ENCODE data around the gene PDIK1L. TPM values are rescaled to one million over a fixed set of nuclear protein-coding genes. Genes with fewer than 3 reads are reported as not detected.

Gene PDIK1L
- total RNA-seq, 4 donors from 2014 or later, result 5.1 to 6.4 (median 5.7) TPM

DNA sequence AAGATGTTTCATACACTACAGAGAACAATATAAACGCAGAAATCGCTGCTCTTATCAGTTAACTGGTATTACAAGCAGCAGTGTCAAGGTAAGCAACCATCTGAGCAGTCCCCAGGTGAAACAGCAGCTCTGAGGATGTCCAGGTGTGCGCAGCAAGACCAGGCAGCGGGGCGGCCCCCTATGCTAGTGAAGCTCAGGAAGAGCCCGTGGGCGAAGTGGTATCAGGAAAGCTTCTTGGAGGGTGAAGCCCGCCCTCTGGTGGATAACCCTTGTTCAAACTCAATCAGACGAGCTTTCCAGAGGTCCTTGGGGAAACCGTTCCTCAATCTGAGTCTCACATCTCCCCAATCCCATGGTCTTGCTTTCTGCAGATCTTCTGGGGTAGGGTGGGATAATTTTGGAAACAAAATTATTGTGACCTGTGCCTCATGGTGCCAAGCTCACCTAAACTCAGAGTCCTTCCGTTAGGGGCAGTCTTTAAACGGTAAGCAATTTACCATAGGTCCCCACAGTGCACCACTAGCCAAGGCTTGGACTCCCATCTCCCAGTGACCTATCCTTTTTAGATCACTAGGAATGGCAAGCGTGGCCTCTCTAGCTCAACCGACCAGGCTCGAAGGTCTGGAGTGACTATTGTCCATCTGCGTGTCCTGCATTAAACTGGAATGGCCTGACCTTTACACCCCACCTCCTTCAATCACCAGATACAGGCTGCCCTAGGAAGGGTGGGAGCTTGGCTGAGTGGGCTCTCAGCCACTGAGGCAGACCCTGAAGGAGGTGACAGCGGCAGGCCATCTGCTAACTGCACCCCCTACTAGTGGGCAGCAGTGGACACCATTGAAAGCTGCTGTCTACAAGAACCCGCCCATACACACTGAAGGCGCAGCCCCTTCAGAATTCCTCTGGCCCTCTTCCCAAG is 33.7 kb downstream of the PDIK1L start:
- no peak overlapping the region for H3K27ac ChIP-seq (replicated peaks in 1 of 4)
- intact Hi-C loops (cut with DNase I), result loop anchor here (2.0 kb wide), 2 partner anchors 40 to 108 kb away; no protein-coding TSS in a partner anchor
- H3K36me3 ChIP-seq, result no peaks in the 10 kb centered on the region
- H3K9me3 ChIP-seq, result no peaks in the 10 kb centered on the region
- H3K27me3 ChIP-seq, result peaks cover 0 to 23% (median 0%) of the 10 kb centered on the region in 4 donors
- H3K4me3 ChIP-seq, result no peak overlapping the region
- WGBS, result 23% methylated on average over 10 of the region's 19 CpGs
- DNase-seq (ENCODE audit: extremely low spot score), result peak; percentile 93
- TF ChIP-seq POLR2A (IDR thresholded peaks at IDR 0.05; ENCODE audit: low read depth) (no peak), POLR2AphosphoS5 (IDR thresholded peaks at IDR 0.05) (peak in 1 of 2 donors; percentile 8), EP300 (IDR thresholded peaks at IDR 0.05) (no peak), CTCF (IDR thresholded peaks at IDR 0.05) (peak; percentile 74 to 79 (median 78))
- H3K4me1 ChIP-seq, result peaks cover 2 to 10% (median 6%) of the 10 kb centered on the region in 4 donors

DNA sequence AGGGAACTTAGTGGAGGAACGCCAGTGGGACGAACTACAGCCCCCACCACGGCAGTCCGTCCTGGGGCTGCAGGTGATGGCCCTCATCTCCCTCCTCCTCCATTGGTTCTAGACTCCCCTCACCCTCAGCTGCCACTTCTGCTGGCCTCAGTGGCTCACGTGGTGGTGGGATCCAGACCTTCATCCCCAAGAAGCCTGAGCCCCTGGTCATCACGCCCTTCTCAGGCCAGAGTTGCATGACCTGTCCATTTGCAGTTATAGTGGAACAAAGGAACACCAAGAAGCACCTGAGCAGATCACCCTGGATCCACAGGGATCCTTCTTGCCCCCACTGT is 34.3 kb downstream of the PDIK1L start:
- peak; percentile 79 for DNase-seq (ENCODE audit: extremely low spot score)
- Histone ChIP-seq H3K27ac (replicated peaks in 1 of 4) (no peak overlapping the region), H3K36me3 (no peaks in the 10 kb centered on the region), H3K9me3 (no peaks in the 10 kb centered on the region), H3K4me1 (peaks cover 2 to 10% (median 6%) of the 10 kb centered on the region in 4 donors), H3K4me3 (no peak overlapping the region), H3K27me3 (peaks cover 0 to 26% (median 0%) of the 10 kb centered on the region in 4 donors)
- TF ChIP-seq CTCF (IDR thresholded peaks at IDR 0.05) (no peak), POLR2AphosphoS5 (IDR thresholded peaks at IDR 0.05) (no peak), POLR2A (IDR thresholded peaks at IDR 0.05; ENCODE audit: low read depth) (no peak), EP300 (IDR thresholded peaks at IDR 0.05) (no peak)
- WGBS, result 44% methylated on average over 5 of the region's 6 CpGs
- intact Hi-C loops (cut with DNase I), result loop anchor here (2.0 kb wide), 2 partner anchors 41 to 109 kb away; no protein-coding TSS in a partner anchor

DNA sequence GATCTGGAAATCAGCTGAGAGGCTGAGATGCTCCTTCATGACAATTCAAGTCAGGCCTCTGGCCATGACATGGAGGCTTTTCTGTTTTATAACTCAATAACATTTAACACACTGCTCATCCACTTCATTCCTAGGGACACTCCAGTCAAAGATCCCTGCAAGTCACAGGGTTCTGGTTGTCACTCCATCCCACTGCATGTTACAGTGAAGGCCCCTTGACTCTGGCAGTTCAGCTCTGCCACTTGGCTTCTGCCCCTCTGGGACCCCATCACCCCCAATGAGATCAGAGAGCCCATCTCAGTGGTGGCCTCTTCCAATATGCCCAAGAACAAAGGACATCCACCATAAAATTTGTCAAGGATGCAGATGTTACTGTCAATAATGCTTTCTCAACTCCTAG is 37.3 kb downstream of the PDIK1L start:
- no peak for DNase-seq (ENCODE audit: extremely low spot score)
- TF ChIP-seq CTCF (IDR thresholded peaks at IDR 0.05), result no peak
- TF ChIP-seq POLR2AphosphoS5 (IDR thresholded peaks at IDR 0.05), result no peak
- no peak overlapping the region for H3K27ac ChIP-seq (replicated peaks in 1 of 4)
- intact Hi-C loops (cut with DNase I), result no loop called here
- H3K4me1 ChIP-seq, result peaks cover 2 to 10% (median 6%) of the 10 kb centered on the region in 4 donors
- H3K36me3 ChIP-seq, result no peaks in the 10 kb centered on the region
- H3K27me3 ChIP-seq, result peaks cover 0 to 26% (median 0%) of the 10 kb centered on the region in 4 donors
- H3K9me3 ChIP-seq, result no peaks in the 10 kb centered on the region
- no peak overlapping the region for H3K4me3 ChIP-seq

GRCh38 chr1:26153966-26154532 is 42.4 kb downstream of the PDIK1L start:
- H3K4me3 ChIP-seq, result no peak overlapping the region
- H3K27me3 ChIP-seq, result peaks cover 0 to 49% (median 2%) of the 10 kb centered on the region in 4 donors
- no peaks in the 10 kb centered on the region for H3K9me3 ChIP-seq
- no peak overlapping the region for H3K27ac ChIP-seq (replicated peaks in 1 of 4)
- 50% methylated on average over 5 of the region's 5 CpGs for WGBS
- no peak for TF ChIP-seq POLR2A (IDR thresholded peaks at IDR 0.05; ENCODE audit: low read depth)
- TF ChIP-seq POLR2AphosphoS5 (IDR thresholded peaks at IDR 0.05), result no peak
- no peak for TF ChIP-seq EP300 (IDR thresholded peaks at IDR 0.05)
- no peak for TF ChIP-seq CTCF (IDR thresholded peaks at IDR 0.05)
- H3K36me3 ChIP-seq, result no peaks in the 10 kb centered on the region
- intact Hi-C loops (cut with DNase I), result no loop called here
- peaks cover 0 to 24% (median 0%) of the 10 kb centered on the region in 4 donors for H3K4me1 ChIP-seq
- DNase-seq (ENCODE audit: extremely low spot score), result no peak
